Fibroblast of the aortic adventitia (primary cell): Measurements from ENCODE around the gene ECE2. TPM values are rescaled to one million over a fixed set of nuclear protein-coding genes. Genes with fewer than 3 reads are reported as not detected.

Source experiments
- DNase-seq: peaks from one replicate; pipeline ENCODE4 v3.0.0-alpha.2; 2010; ENCODE audit warnings: low read depth
- H3K4me3 ChIP-seq: 2 replicates; pipeline ENCODE4 v1.5.1; 2011; ENCODE audit warnings: low read depth, mild to moderate bottlenecking, control low read depth, low read length, moderate library complexity
- total RNA-seq: library from RNA; depleted of rRNA; stranded (reverse); fragments of >200 nt; gene quantifications from 2 replicates; pipeline ENCODE4 v1.2.3, GENCODE V29; 2012; ENCODE audit warnings: low replicate concordance
- TF ChIP-seq, protein P1 (sequence below): IDR thresholded peaks from 2 replicates; pipeline ENCODE4 v1.5.1; 2011; ENCODE audit warnings: mild to moderate bottlenecking, low read length, control low read depth, inconsistent platforms; ENCODE audit not compliant: insufficient read depth

ECE2 gene
- total RNA-seq, 1 donor = not detected

- TF ChIP-seq, protein P1, sequence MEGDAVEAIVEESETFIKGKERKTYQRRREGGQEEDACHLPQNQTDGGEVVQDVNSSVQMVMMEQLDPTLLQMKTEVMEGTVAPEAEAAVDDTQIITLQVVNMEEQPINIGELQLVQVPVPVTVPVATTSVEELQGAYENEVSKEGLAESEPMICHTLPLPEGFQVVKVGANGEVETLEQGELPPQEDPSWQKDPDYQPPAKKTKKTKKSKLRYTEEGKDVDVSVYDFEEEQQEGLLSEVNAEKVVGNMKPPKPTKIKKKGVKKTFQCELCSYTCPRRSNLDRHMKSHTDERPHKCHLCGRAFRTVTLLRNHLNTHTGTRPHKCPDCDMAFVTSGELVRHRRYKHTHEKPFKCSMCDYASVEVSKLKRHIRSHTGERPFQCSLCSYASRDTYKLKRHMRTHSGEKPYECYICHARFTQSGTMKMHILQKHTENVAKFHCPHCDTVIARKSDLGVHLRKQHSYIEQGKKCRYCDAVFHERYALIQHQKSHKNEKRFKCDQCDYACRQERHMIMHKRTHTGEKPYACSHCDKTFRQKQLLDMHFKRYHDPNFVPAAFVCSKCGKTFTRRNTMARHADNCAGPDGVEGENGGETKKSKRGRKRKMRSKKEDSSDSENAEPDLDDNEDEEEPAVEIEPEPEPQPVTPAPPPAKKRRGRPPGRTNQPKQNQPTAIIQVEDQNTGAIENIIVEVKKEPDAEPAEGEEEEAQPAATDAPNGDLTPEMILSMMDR = no peak
- no peak overlapping the region for H3K4me3 ChIP-seq
- DNase-seq = no peak
Observed at GRCh38 chr3:184230603-184231528, 45.0 kb upstream of the ECE2 start.

- TF ChIP-seq, protein P1 = no peak
- no peak overlapping the region for H3K4me3 ChIP-seq
- no peak for DNase-seq
Observed at GRCh38 chr3:184231671-184232070, 44.2 kb upstream of the ECE2 start.

DNA sequence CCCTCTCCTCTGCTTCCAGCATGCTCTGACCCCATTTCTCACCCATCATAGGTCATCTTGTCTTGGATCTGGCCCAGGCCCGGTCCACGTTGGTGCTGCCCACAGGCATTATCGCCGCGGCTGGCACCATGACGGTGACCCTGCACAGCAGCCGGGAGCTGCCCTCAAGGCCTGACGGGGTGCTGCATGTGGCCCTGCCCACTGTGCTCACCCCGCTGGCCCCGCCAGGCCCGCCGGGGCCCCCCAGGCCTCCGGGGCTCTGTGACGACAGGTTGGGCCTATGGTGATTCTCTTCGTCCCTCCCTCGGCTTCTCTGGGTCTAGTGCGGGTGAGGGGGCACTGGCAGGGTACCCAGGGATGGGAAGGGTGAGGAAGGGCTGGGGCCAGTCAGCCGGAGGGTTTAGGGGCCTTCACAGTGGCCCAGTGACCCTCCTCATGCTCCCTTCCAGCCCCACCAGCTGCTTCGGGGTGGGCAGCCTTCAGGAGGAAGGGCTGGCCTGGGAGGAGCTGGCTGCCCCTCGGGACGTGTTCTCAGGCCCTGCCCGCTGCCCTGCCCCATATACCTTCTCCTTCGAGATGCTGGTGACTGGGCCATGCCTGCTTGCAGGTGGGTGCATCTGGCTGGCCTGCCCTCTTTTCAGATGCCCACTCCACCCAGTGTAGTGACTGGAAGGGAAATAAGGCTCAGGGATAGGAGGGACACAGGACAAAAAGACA, 42.5 kb upstream of the ECE2 start:
- TF ChIP-seq, protein P1 = no peak
- DNase-seq = no peak
- no peak overlapping the region for H3K4me3 ChIP-seq

GRCh38 chr3:184234224-184234623, 41.6 kb upstream of the ECE2 start:
- H3K4me3 ChIP-seq = no peak overlapping the region
- TF ChIP-seq, protein P1 = peak; percentile 15
- DNase-seq = peak; percentile 80

GRCh38 chr3:184234671-184235380, 41.0 kb upstream of the ECE2 start:
- no peak overlapping the region for H3K4me3 ChIP-seq
- no peak for DNase-seq
- TF ChIP-seq, protein P1 = no peak

GRCh38 chr3:184235381-184236032, 40.3 kb upstream of the ECE2 start:
- no peak overlapping the region for H3K4me3 ChIP-seq
- no peak for DNase-seq
- TF ChIP-seq, protein P1 = no peak
